Thyroid gland (tissue), 4 donors: ENCODE data around the gene GNG8. TPM values are rescaled to one million over a fixed set of nuclear protein-coding genes. Genes with fewer than 3 reads are reported as not detected.

ENCODE experiments used
- DNase-seq, 2 donors: peaks; one replicate each; pipeline ENCODE4 v3.0.0-alpha.2; 2019
- H3K27ac ChIP-seq, 3 donors: fragments of 200-600 bp; sonication (generic); 1 replicate in 2 of 3; 2 replicates in 1 of 3; pipeline ENCODE4 v1.5.1; 2016 to 2019; ENCODE audit warnings: mild to moderate bottlenecking in 1 of 3, moderate library complexity in 1 of 3
- H3K27me3 ChIP-seq: fragments of 200-600 bp; sonication (generic); one replicate; pipeline ENCODE4 v1.5.1; 2019
- H3K36me3 ChIP-seq, 2 donors: fragments of 200-600 bp; sonication (generic); one replicate each; pipeline ENCODE4 v1.5.1; 2016 to 2019
- H3K4me1 ChIP-seq, 2 donors: fragments of 200-600 bp; sonication (generic); one replicate each; pipeline ENCODE4 v1.5.1; 2017 to 2019
- H3K4me3 ChIP-seq, 3 donors: fragments of 200-600 bp; sonication (generic); replicated peaks in 1 of 3; 1 replicate in 2 of 3; 2 replicates in 1 of 3; pipeline ENCODE4 v1.5.1; 2016; ENCODE audit warnings: mild to moderate bottlenecking in 1 of 3
- H3K9me3 ChIP-seq: fragments of 200-600 bp; sonication (generic); one replicate; pipeline ENCODE4 v1.5.1; 2017
- CTCF ChIP-seq, 6 experiments: fragments of 200-600 bp in 3 of 6; fragments of 450-650 bp in 3 of 6; sonication (generic) in 3 of 6; IDR thresholded peaks; one replicate each; pipeline ENCODE4 v1.5.1; 2016 to 2019; ENCODE audit warnings: antibody characterized with exemption in 6 of 6, mild to moderate bottlenecking in 2 of 6, inconsistent platforms in 1 of 6, moderate library complexity in 1 of 6
- POLR2A ChIP-seq, 2 donors: fragments of 450-650 bp; IDR thresholded peaks; one replicate each; pipeline ENCODE4 v1.6.1; 2017; ENCODE audit warnings: antibody characterized with exemption in 2 of 2, mild to moderate bottlenecking in 2 of 2, moderate library complexity in 1 of 2
- WGBS, 2 donors: methylation state at CpG; one replicate each; pipeline ENCODE4 v1.1.5; 2017; 5-methylcytosine and 5-hydroxymethylcytosine counted together
- intact Hi-C: fragments of 100-400 bp; cut with DNase I; formaldehyde crosslinking; loops from one replicate; pipeline ENCODE4 v1.15.1; 2023
- total RNA-seq, 4 donors: library from RNA; depleted of rRNA; stranded (reverse); fragments of >200 nt; gene quantifications; one replicate each; pipeline ENCODE4 v1.2.3, GENCODE V29; 2016

Gene GNG8
- total RNA-seq, 4 donors from 2014 or later = not detected

GRCh38 chr19:46621191-46622117 is 14.5 kb downstream of the GNG8 start:
- H3K9me3 ChIP-seq = no peaks in the 10 kb centered on the region
- H3K4me1 ChIP-seq = peaks cover 0 to 23% of the 10 kb centered on the region in 2 donors
- intact Hi-C loops = no loop called here
- no peak for DNase-seq
- no peak overlapping the region for H3K4me3 ChIP-seq
- H3K36me3 ChIP-seq = no peaks in the 10 kb centered on the region
- H3K27ac ChIP-seq = peak overlapping the region in 2 of 3 donors; percentile 17 to 36
- 69 to 71% methylated on average over 21 to 32 of the region's 32 CpGs for WGBS, 2 donors
- no peak for TF ChIP-seq CTCF (IDR thresholded peaks at IDR 0.05)
- H3K27me3 ChIP-seq = no peaks in the 10 kb centered on the region

DNA sequence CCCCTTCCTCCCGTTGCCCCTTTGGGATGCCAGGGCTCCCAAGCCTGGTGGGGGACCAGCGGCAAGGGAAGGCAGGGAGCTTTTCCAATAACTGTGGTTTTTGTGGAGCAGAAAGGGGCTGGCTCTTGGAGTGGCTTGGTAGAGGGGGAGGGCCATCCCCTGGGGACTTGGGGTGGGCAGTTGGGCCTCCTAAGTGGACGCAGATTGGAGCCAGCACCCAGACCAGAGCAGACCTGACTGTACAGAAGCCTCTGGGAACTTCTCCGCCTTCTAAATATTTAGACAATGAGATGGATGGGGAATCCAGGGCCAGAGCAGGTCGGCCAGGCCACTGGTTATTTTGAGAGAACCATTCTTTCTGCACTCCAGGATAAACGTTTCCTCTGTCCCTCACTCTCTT is 15.3 kb downstream of the GNG8 start:
- no peak for DNase-seq
- no peaks in the 10 kb centered on the region for H3K27me3 ChIP-seq
- H3K27ac ChIP-seq = peak overlapping the region in 1 of 3 donors; percentile 36
- H3K4me3 ChIP-seq = no peak overlapping the region
- no peaks in the 10 kb centered on the region for H3K9me3 ChIP-seq
- no peak for TF ChIP-seq POLR2A (IDR thresholded peaks at IDR 0.05)
- TF ChIP-seq CTCF (IDR thresholded peaks at IDR 0.05) = no peak
- intact Hi-C loops = no loop called here
- H3K36me3 ChIP-seq = no peaks in the 10 kb centered on the region
- 14 to 51% methylated on average over 4 to 6 of the region's 6 CpGs for WGBS, 2 donors
- H3K4me1 ChIP-seq = peaks cover 0 to 16% of the 10 kb centered on the region in 2 donors

DNA sequence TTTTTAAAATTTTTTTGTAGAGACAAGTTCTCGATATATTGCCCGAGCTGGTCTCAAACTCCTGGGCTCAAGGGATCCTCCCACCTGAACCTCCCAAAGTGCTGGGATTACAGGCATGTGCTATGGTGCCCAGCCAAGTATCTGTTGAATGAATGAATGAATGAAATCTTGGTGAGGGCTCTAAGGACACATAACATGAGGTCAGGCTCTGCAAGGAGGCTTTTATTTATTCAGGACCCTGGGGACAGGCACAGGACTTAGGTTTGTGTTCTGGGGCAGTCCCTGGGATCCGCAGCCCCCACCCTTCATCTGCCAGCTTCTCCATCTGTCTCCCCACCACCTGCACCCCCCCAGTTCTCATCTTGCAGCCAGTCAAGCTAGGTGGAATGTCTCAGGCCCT is 15.7 kb downstream of the GNG8 start:
- Histone ChIP-seq H3K36me3 (no peaks in the 10 kb centered on the region), H3K4me3 (no peak overlapping the region), H3K4me1 (peaks cover 0 to 11% of the 10 kb centered on the region in 2 donors), H3K27ac (no peak overlapping the region), H3K9me3 (no peaks in the 10 kb centered on the region), H3K27me3 (no peaks in the 10 kb centered on the region)
- intact Hi-C loops = no loop called here
- 84 to 93% methylated on average over 3 of the region's 3 CpGs for WGBS, 2 donors
- DNase-seq = no peak
- TF ChIP-seq CTCF (IDR thresholded peaks at IDR 0.05) (no peak), POLR2A (IDR thresholded peaks at IDR 0.05) (no peak)

GRCh38 chr19:46618670-46619231 is 17.3 kb downstream of the GNG8 start:
- Histone ChIP-seq H3K27ac (no peak overlapping the region), H3K36me3 (no peaks in the 10 kb centered on the region), H3K4me1 (peaks cover 0 to 17% of the 10 kb centered on the region in 2 donors), H3K9me3 (no peaks in the 10 kb centered on the region), H3K27me3 (no peaks in the 10 kb centered on the region), H3K4me3 (no peak overlapping the region)
- DNase-seq = no peak
- WGBS, 2 donors = 51 to 61% methylated on average over 9 of the region's 9 CpGs
- intact Hi-C loops = loop anchor here (5.0 to 10.0 kb wide), 2 partner anchors 44 to 116 kb away; partner anchors contain the start of gene DACT3
- TF ChIP-seq POLR2A (IDR thresholded peaks at IDR 0.05) = no peak
- TF ChIP-seq CTCF (IDR thresholded peaks at IDR 0.05) = no peak

GRCh38 chr19:46617601-46618000 is 18.4 kb downstream of the GNG8 start:
- intact Hi-C loops = loop anchor here (5.0 to 10.0 kb wide), 2 partner anchors 45 to 117 kb away; partner anchors contain the start of gene DACT3
- no peak overlapping the region for H3K27ac ChIP-seq
- no peaks in the 10 kb centered on the region for H3K27me3 ChIP-seq
- TF ChIP-seq CTCF (IDR thresholded peaks at IDR 0.05) = no peak
- no peak for TF ChIP-seq POLR2A (IDR thresholded peaks at IDR 0.05)
- WGBS, 2 donors = 88% methylated on average over 6 of the region's 6 CpGs
- no peak for DNase-seq
- peaks cover 0 to 17% of the 10 kb centered on the region in 2 donors for H3K4me1 ChIP-seq
- H3K4me3 ChIP-seq = no peak overlapping the region
- H3K9me3 ChIP-seq = no peaks in the 10 kb centered on the region
- no peaks in the 10 kb centered on the region for H3K36me3 ChIP-seq
